GM13976 (cell line): ENCODE measurements around the gene ATP4A.
"Not testable (repeated sequence)": the region's sequence is repeated elsewhere in the genome, so short reads cannot be mapped to it uniquely, and the experiment has no call there.

Experiments
- DNase-seq: peaks from one replicate; pipeline ENCODE4 v3.0.0; 2012; ENCODE audit warnings: low spot score
- in situ Hi-C: fragments of 300-500 bp; cut with MboI; formaldehyde crosslinking; loops from one replicate; pipeline ENCODE4 v1.12.0; 2022; ENCODE audit warnings: low sequenced_read_pairs, mixed read lengths, inconsistent platforms; ENCODE audit not compliant: unreplicated experiment
- TF ChIP-seq, protein P1 (sequence below): IDR thresholded peaks from 2 replicates; pipeline ENCODE4 v1.5.1; 2012; ENCODE audit warnings: borderline replicate concordance, mild to moderate bottlenecking; ENCODE audit not compliant: insufficient read depth; ENCODE audit errors: extremely low read depth, missing control alignments, control extremely low read depth

ATP4A gene

DNA sequence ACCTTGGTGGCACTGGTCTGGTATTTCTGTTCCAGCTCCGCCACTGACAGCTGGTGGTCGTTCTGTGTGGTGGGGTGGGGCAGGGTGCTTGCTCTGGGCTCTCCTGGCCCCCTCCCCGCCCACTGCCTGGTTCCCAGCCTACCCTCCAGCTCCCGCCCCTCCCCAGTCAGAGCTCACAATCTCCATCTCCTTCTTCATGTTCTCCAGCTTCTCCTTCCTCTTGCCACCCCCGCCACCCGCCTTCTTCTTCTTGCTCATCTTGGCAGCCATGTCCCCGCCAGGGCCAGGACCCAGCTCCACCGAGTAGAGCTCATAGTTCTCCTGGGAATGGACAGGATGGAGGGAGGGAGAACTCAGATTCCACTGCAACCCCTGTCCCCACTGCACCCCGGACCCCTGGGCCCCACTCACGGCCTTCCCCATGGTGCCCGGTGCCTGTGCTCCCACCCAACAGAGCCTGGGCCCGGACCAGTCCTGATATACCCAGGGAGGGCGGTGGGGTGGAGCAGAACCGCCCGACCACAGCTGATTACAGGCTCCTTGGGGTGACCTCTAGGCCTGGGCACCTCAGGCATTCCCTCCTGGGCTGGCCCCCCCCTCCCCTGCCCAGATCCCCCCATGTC lies at the start of gene ATP4A:
ATP4A (minus strand) TSS at position 452 of the 623 bp plus-strand sequence; CDS start at position 423, 29 bp downstream.
- TF ChIP-seq, protein P1, sequence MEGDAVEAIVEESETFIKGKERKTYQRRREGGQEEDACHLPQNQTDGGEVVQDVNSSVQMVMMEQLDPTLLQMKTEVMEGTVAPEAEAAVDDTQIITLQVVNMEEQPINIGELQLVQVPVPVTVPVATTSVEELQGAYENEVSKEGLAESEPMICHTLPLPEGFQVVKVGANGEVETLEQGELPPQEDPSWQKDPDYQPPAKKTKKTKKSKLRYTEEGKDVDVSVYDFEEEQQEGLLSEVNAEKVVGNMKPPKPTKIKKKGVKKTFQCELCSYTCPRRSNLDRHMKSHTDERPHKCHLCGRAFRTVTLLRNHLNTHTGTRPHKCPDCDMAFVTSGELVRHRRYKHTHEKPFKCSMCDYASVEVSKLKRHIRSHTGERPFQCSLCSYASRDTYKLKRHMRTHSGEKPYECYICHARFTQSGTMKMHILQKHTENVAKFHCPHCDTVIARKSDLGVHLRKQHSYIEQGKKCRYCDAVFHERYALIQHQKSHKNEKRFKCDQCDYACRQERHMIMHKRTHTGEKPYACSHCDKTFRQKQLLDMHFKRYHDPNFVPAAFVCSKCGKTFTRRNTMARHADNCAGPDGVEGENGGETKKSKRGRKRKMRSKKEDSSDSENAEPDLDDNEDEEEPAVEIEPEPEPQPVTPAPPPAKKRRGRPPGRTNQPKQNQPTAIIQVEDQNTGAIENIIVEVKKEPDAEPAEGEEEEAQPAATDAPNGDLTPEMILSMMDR: no peak
- in situ Hi-C loops: no loop called here
- no peak for DNase-seq

DNA sequence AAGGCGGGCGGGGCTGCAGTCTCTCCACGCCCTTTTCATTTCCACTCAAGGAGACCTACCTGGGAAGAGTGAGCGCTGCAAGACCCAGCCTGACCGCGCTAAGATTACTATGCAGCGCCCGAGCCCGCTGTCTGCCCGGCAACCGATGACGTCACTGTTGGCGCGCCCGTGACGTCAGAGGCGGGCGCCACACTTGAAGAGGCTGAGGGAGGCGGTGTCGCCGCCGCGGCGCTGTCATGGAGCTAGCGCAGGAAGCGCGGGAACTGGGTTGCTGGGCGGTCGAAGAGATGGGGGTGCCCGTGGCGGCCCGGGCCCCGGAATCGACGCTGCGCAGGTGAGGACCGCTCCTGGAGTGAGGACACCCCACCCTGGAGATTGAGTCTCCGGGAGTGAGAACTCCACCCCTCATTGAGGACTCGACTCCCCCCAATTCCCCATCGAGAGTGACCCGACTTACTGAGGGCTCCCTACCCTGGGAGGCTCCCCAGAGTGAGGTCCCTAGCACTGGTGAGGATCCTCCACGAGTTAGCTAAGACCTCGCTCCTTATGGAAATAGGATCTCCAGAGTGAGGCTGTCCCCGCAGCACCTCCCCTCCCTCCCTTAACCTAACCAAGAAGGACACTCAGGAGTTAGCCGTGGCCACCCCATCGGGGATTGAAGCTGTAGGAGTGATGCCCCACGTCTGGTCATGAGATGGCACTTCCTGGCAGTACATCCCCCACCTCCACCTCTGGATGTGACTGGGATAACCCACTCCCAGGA lies 49.3 kb upstream of the ATP4A start, which contains the start of gene HAUS5:
HAUS5 (plus strand) TSS at position 177 of the 763 bp plus-strand sequence; CDS start at position 237, 60 bp downstream.
- TF ChIP-seq, protein P1: no peak
- in situ Hi-C loops: no loop called here
- DNase-seq: peak; percentile 98

DNA sequence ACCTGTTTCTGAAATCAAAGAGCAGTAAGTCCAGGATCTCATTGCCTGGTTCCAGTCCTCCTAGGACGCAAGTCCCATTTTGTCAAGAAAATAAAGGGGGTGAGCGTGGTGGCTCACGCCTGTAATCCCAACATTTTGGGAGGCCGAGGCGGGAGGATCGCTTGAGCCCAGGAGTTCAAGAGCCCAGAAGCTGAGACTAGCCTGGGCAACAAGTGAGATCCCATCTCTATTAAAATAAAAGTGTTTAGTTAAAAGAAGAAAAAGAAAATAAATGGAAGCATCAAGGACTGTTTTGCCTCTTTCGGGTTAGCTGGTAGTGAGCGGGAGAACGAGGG lies 48.7 kb upstream of the ATP4A start:
- TF ChIP-seq, protein P1: no peak
- in situ Hi-C loops: no loop called here
- no peak for DNase-seq

DNA sequence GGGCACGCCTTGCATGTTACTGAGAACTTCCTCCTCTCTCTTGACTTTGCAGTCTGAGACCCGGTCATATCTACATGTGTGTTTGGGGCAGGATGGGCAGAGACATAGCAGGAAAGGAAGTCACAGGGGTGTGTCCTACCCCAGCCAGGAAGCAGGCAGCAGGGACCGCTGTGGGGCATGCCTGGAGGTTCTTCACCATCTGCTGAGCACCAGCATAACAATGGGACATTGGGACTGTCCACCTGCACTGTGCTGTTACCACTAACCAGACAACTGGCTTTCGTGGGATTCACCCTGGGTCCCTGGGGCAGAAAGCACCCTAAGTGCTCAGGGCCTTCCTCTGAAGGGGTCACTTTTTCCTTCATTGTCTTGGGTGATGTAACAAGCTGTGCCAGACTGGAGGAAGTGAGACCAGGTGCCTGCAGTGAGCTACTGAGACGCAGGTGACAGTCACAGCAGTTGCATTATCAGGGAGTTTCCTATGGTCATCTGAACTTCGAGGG lies 46.4 kb upstream of the ATP4A start:
- TF ChIP-seq, protein P1: no peak
- in situ Hi-C loops: no loop called here
- DNase-seq: peak; percentile 66

DNA sequence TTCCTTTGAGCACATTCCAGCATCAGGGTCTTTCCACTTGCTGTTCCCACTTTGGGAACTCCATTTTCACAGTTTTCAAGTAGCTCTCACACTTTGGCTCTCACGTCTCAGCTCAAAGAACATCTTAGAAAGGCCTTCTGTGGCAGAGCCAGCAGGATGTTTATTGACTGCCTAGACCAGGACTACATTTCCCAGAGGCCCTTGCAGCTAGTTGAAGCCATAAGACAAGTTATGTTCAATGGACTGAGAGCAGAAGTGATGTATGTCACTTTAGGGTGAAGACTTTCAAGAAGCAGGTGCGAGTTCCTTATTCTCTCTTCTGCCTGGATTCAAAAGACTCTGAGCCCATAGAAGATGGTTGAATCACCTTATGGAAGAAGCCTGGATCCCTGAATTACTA lies 44.8 kb upstream of the ATP4A start:
- no peak for DNase-seq
- TF ChIP-seq, protein P1: no peak
- in situ Hi-C loops: no loop called here

DNA sequence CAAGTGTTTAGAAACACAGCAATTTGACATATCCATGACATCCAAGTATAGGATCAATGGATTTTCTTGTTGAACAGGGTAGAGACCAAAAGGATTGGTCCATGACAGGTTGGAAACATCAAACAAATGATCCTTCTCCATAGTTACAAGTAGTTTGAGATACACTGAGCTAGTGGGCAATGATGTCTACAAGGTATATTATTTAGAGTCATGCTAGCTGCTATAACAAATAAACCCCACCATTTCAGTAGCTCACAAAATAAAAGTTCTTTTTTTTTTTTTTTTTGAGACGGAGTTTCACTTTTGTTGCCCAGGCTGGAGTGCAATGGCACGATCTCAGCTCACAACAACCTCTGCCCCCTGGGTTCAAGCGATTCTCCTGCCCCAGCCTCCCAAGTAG lies 44.2 kb upstream of the ATP4A start:
- in situ Hi-C loops: no loop called here
- TF ChIP-seq, protein P1: no peak
- no peak for DNase-seq

DNA sequence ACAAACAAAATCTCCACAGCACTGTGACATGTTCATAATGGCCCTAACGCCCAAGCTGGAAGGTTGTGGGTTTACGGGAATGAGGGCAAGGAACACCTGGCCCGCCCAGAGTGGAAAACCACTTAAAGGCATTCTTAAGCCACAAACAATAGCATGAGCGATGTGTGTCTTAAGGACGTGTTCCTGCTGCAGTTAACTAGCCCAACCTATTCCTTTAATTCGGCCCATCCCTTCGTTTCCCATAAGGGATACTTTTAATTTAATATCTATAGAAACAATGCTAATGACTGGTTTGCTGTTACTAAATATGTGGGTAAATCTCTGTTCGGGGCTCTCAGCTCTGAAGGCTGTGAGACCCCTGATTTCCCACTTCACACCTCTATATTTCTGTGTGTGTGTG lies 43.7 kb upstream of the ATP4A start:
- DNase-seq, in situ Hi-C loops: not testable (repeated sequence)

DNA sequence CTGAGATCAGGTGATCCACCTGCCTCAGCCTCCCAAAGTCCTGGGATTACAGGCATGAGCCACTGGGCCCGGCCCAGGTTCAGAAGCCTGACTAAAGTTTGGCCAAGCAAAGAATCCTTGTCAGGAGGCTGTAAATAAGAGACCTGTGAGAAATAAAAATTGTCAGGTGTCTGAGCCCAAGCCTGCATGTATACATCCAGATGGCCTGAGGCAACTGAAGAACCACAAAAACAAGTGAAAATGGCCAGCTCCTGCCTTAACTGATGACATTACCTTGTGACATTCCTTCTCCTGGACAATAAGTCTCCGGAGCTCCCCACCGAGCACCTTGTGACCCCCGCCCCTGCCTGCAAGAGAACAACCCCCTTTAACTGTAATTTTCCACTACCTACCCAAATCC lies 41.0 kb upstream of the ATP4A start:
- DNase-seq: not testable (repeated sequence)

More for the DNA sequence above, 41.0 kb upstream of the ATP4A start:
- in situ Hi-C loops: not testable (repeated sequence)
